Measurements from ENCODE around the gene LAMA5. TPM values are rescaled to one million over a fixed set of nuclear protein-coding genes. Genes with fewer than 3 reads are reported as not detected.

LAMA5 gene
- total RNA-seq, 4 donors from 2014 or later = 164 to 427 (median 196) TPM

DNA sequence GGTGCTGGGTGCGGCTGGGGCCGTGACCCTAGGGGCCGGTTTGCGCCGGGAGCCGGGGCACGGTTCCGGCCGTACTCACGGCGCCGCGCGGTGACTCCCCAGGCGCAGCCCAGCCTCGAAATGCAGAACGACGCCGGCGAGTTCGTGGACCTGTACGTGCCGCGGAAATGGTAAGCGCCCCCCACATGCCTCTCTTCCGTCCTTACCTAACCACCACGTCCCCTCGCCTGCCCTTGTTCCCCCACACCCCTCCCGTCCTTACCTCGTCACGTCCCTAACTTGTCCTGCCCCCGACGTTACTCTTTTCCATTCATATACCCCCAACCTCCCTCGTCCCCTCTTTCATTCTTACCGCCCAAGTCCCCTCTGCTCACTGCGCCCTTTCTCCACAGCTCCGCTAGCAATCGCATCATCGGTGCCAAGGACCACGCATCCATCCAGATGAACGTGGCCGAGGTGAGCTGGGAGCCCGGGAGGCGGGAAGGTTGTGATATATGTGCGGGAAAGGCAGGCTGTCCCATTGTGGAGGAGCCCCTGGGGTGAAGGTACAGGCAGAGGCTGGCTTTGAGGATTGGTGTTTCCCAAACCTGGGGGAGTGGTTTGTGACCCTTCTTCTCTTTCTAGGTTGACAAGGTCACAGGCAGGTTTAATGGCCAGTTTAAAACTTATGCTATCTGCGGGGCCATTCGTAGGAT lies 20.3 kb upstream of the LAMA5 start:
- DNase-seq (ENCODE audit: low spot score in 2 of 2) = no peak
- H3K4me3 ChIP-seq (ENCODE audit: low read depth, poor library complexity, severe bottlenecking) = peak overlapping the region; percentile 69
- intact Hi-C loops (cut with DNase I; ENCODE audit: low total_unique reads) = no loop called here
- WGBS, 2 donors = 4 to 5% methylated on average over 36 to 38 of the region's 47 CpGs
- TF ChIP-seq, protein P1, sequence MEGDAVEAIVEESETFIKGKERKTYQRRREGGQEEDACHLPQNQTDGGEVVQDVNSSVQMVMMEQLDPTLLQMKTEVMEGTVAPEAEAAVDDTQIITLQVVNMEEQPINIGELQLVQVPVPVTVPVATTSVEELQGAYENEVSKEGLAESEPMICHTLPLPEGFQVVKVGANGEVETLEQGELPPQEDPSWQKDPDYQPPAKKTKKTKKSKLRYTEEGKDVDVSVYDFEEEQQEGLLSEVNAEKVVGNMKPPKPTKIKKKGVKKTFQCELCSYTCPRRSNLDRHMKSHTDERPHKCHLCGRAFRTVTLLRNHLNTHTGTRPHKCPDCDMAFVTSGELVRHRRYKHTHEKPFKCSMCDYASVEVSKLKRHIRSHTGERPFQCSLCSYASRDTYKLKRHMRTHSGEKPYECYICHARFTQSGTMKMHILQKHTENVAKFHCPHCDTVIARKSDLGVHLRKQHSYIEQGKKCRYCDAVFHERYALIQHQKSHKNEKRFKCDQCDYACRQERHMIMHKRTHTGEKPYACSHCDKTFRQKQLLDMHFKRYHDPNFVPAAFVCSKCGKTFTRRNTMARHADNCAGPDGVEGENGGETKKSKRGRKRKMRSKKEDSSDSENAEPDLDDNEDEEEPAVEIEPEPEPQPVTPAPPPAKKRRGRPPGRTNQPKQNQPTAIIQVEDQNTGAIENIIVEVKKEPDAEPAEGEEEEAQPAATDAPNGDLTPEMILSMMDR (IDR thresholded peaks at IDR 0.05) = no peak

- TF ChIP-seq, protein P1 (IDR thresholded peaks at IDR 0.05) = no peak
- no peak for TF ChIP-seq POLR2A (IDR thresholded peaks at IDR 0.05)
- intact Hi-C loops (cut with DNase I; ENCODE audit: low total_unique reads) = no loop called here
- peak; percentile 92 to 98 for DNase-seq (ENCODE audit: low spot score in 2 of 2)
- WGBS, 2 donors = 0 to 1% methylated on average over 23 to 51 of the region's 83 CpGs
- H3K4me3 ChIP-seq (ENCODE audit: low read depth, poor library complexity, severe bottlenecking) = peak within 1 kb of the TSS; percentile 69
These were observed 19.5 kb upstream of the LAMA5 start, which contains the start of gene RPS21 for GRCh38 chr20:62386383-62387218. Gene RPS21, plus strand, starts transcription at chr20:62387103. Its CDS starts 236 bp downstream, at chr20:62387339.

DNA sequence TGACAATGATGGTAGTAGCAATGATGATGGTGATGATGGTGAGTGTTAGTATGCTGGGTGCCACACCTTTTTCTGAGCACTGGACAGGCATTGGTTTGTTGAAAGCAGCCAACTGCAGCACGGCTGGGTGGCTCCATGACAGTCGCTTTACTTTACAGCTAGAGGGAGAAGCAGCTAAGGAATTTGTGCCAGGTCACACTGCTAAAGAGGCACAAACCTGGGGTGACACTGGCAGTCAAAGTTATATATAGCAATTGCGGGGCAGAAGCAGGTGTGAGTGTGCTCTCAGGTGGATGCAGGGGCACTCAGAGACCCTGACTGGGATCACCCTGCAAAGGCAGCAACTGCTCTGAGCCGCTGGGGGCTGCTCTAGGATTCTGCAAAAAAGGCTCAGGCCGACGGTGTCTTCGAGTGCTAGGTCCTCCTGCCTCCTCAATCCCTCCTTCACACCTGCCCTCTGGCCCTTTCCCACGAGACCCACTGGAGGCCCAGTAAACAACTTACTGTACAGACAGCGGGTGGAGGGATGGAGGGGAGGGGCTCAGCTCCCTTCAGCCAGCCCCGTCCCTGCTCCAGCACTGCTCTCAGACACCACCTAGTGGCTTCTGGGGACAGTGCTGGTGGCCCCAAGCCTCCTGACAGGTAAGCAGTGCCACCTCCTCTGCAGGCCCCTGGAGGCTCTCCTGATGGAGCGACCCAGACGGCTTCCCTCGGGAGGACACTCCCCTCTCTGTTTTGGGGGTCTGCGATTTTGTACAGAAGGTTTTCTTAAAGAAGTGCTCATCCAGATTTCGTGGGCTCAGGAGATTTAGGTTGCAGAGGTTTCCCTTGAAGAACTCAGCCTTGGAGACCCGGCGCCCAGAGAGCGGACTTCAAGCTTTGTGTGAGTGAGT lies 15.4 kb upstream of the LAMA5 start:
- peak; percentile 74 to 95 for DNase-seq (ENCODE audit: low spot score in 2 of 2)
- TF ChIP-seq, protein P1 (IDR thresholded peaks at IDR 0.05) = peak in 1 of 3 donors; percentile 92
- no peak for TF ChIP-seq POLR2A (IDR thresholded peaks at IDR 0.05)
- 42 to 45% methylated on average over 16 to 18 of the region's 18 CpGs for WGBS, 2 donors
- no peak overlapping the region for H3K4me3 ChIP-seq (ENCODE audit: low read depth, poor library complexity, severe bottlenecking)
- intact Hi-C loops (cut with DNase I; ENCODE audit: low total_unique reads) = loop anchor here (5.0 kb wide), 1 partner anchor 80 kb away; the partner anchor contains the start of gene ADRM1

DNA sequence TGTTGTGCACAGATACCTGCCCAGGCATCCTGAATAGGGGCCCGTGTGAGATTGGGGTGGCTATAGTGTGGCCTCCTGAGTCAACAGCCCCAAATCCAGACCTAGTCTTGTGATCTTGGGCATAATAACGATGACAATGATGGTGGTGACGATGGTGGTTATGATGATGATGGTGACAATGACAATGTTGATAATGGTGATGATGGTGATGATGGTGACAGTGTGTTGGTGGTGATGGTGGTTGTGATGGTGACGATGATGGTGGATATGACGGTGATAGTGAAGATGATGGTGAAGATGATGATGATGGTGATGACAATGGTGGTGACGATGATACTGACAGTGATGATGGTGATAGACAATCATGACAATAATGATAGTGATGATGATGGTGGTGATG lies 14.7 kb upstream of the LAMA5 start:
- H3K4me3 ChIP-seq (ENCODE audit: low read depth, poor library complexity, severe bottlenecking) = no peak overlapping the region
- TF ChIP-seq POLR2A (IDR thresholded peaks at IDR 0.05) = no peak
- TF ChIP-seq, protein P1 (IDR thresholded peaks at IDR 0.05) = no peak
- intact Hi-C loops (cut with DNase I; ENCODE audit: low total_unique reads) = loop anchor here (5.0 kb wide), 1 partner anchor 80 kb away; the partner anchor contains the start of gene ADRM1
- no peak for DNase-seq (ENCODE audit: low spot score in 2 of 2)
- WGBS, 2 donors = 83 to 89% methylated on average over 6 of the region's 6 CpGs

- TF ChIP-seq, protein P1 (IDR thresholded peaks at IDR 0.05) = no peak
- TF ChIP-seq POLR2A (IDR thresholded peaks at IDR 0.05) = no peak
- no peak overlapping the region for H3K4me3 ChIP-seq (ENCODE audit: low read depth, poor library complexity, severe bottlenecking)
- intact Hi-C loops (cut with DNase I; ENCODE audit: low total_unique reads) = loop anchor here (5.0 kb wide), 1 partner anchor 79 kb away; the partner anchor contains the start of gene ADRM1
- no peak for DNase-seq (ENCODE audit: low spot score in 2 of 2)
- 47 to 48% methylated on average over 13 to 16 of the region's 16 CpGs for WGBS, 2 donors
These were observed 14.2 kb upstream of the LAMA5 start for GRCh38 chr20:62381202-62381797.

Data from lower leg skin (tissue), 4 donors.